Hepatic stellate cell (primary cell): Measurements from ENCODE around the gene GIT2.
"Not testable (repeated sequence)": the region's sequence is repeated elsewhere in the genome, so short reads cannot be mapped to it uniquely, and the experiment has no call there.

ENCODE experiments used
- DNase-seq: peaks from one replicate; pipeline ENCODE4 v3.0.0; 2011; ENCODE audit warnings: low spot score

GIT2 gene

GRCh38 chr12:109995686-109996482, at the start of gene GIT2:
GIT2 (minus strand) TSS chr12:109996368; CDS start chr12:109996224, 144 bp downstream.
- peak; percentile 92 for DNase-seq

- DNase-seq, result no peak
Observed at GRCh38 chr12:110042264-110042663, 46.1 kb upstream of the GIT2 start.

GRCh38 chr12:110039085-110039807, 43.1 kb upstream of the GIT2 start:
- DNase-seq, result peak; percentile 84

GRCh38 chr12:110038741-110039084, 42.5 kb upstream of the GIT2 start:
- no peak for DNase-seq

- DNase-seq, result no peak
Observed at GRCh38 chr12:110037315-110037714, 41.1 kb upstream of the GIT2 start.

- no peak for DNase-seq
Observed at GRCh38 chr12:110035534-110036104, 39.5 kb upstream of the GIT2 start.

GRCh38 chr12:110033888-110034287, 37.7 kb upstream of the GIT2 start:
- DNase-seq, result no peak

GRCh38 chr12:110029290-110029815, 33.2 kb upstream of the GIT2 start:
- DNase-seq, result no peak

GRCh38 chr12:110028323-110028722, 32.2 kb upstream of the GIT2 start:
- no peak for DNase-seq

GRCh38 chr12:110024051-110024450, 27.9 kb upstream of the GIT2 start:
- no peak for DNase-seq

GRCh38 chr12:110023059-110023980, 27.2 kb upstream of the GIT2 start:
- peak; percentile 41 for DNase-seq

GRCh38 chr12:110020956-110021355, 24.8 kb upstream of the GIT2 start:
- DNase-seq, result no peak

GRCh38 chr12:110015132-110015531, 19.0 kb upstream of the GIT2 start:
- DNase-seq, result no peak

- no peak for DNase-seq
Observed at GRCh38 chr12:110012659-110013058, 16.5 kb upstream of the GIT2 start.

- peak; percentile 48 for DNase-seq
Observed at GRCh38 chr12:110012137-110012536, 16.0 kb upstream of the GIT2 start.

- DNase-seq, result no peak
Observed at GRCh38 chr12:110010853-110011723, 14.9 kb upstream of the GIT2 start.

- DNase-seq, result not testable (repeated sequence)
Observed at GRCh38 chr12:110008681-110009398, 12.7 kb upstream of the GIT2 start.

- no peak for DNase-seq
Observed at GRCh38 chr12:110007881-110008280, 11.7 kb upstream of the GIT2 start.

GRCh38 chr12:110006115-110006514, 9.9 kb upstream of the GIT2 start:
- no peak for DNase-seq

- DNase-seq, result no peak
Observed at GRCh38 chr12:110005319-110005973, 9.3 kb upstream of the GIT2 start.
